Adrenal gland (tissue), 5 donors: Measurements from ENCODE around the gene CD300LB.

Experiments
- CTCF ChIP-seq, 6 experiments: fragments of 450-650 bp in 4 of 6; fragments of 200-600 bp in 2 of 6; sonication (generic) in 1 of 6; IDR thresholded peaks; 1 replicate in 5 of 6; 2 replicates in 1 of 6; pipeline versions ENCODE4 v1.5.1 to v1.8.0; 2016 to 2021; ENCODE audit warnings: antibody characterized with exemption in 6 of 6, mild to moderate bottlenecking in 2 of 6, moderate library complexity in 1 of 6
- POLR2A ChIP-seq, 2 donors: fragments of 450-650 bp; IDR thresholded peaks; one replicate each; pipeline ENCODE4 v1.6.1; 2017; ENCODE audit warnings: antibody characterized with exemption in 2 of 2, mild to moderate bottlenecking in 2 of 2, moderate library complexity in 1 of 2
- donor health status: DM: no; HTN: no; CAD: no.

GRCh38 chr17:74520016-74520434 lies 11.2 kb downstream of the CD300LB start:
- TF ChIP-seq POLR2A (IDR thresholded peaks at IDR 0.05): no peak
- TF ChIP-seq CTCF (IDR thresholded peaks at IDR 0.05): no peak
